GM13976 (cell line): ENCODE results near the gene BDNF.
A peak's percentile ranks its signal among the peaks of the same experiment; 100 is the strongest.
"Not testable (repeated sequence)": the region's sequence is repeated elsewhere in the genome, so short reads cannot be mapped to it uniquely, and the experiment has no call there.

Experiments used
- DNase-seq: peaks from one replicate; pipeline ENCODE4 v3.0.0; 2012; ENCODE audit warnings: low spot score
- in situ Hi-C: fragments of 300-500 bp; cut with MboI; formaldehyde crosslinking; loops from one replicate; pipeline ENCODE4 v1.12.0; 2022; ENCODE audit warnings: low sequenced_read_pairs, mixed read lengths, inconsistent platforms; ENCODE audit not compliant: unreplicated experiment
- TF ChIP-seq, protein P1 (sequence below): IDR thresholded peaks from 2 replicates; pipeline ENCODE4 v1.5.1; 2012; ENCODE audit warnings: borderline replicate concordance, mild to moderate bottlenecking; ENCODE audit not compliant: insufficient read depth; ENCODE audit errors: extremely low read depth, missing control alignments, control extremely low read depth

The BDNF gene

DNA sequence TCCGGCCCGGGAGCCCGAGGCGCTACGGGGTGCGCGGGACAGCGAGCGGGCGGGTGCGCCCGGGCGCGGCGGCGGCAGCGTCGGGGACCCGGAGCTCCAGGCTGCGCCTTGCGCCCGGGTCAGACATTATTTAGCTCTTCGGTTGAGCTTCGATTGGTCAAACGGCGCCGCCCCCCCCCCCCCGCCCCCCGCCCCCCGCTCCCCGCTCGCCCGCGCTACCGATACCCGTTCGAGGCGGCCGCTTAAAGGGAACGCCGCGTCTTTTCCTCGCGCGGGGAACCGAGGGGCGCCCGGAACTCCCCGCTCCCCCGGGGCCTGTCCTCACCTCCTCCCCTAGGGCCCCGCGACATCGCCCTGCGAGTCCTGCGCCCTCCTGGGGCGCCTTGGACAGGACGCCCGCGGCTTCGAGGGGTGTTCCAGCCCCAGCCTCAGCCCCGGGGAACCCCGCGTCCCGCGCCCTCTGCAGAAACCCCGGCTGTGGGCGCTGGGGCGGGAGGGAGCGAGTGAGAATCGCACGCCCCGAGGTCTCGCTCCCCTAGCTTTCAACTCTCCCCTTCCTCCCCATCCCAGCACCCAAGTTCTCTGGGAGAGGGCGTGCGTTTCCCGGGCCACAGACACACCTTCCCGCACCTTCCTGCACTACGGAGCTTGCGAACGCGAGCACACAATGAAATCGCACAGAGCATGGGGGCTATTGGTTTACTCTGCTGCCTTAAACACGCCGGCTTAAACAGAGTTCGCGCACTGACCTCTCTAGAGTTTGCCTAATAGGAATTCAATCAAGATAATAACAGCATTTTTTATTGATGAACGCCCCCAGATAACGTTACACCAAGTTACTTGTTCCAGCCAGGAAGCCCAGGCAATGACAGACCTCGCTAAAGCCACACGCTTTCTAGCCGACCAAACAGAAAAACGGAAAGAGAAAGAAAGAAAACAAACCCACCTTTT, at the start of gene BDNF:
BDNF (minus strand) TSS at position 105 of the 951 bp plus-strand sequence. CDS start 41,891 bp downstream, outside the sequence.
- DNase-seq: peak; percentile 41
- in situ Hi-C loops: loop anchor here (10.0 to 25.0 kb wide), 3 partner anchors 412 to 994 kb away; partner anchors contain the start of genes KIF18A and METTL15
- TF ChIP-seq, protein P1, sequence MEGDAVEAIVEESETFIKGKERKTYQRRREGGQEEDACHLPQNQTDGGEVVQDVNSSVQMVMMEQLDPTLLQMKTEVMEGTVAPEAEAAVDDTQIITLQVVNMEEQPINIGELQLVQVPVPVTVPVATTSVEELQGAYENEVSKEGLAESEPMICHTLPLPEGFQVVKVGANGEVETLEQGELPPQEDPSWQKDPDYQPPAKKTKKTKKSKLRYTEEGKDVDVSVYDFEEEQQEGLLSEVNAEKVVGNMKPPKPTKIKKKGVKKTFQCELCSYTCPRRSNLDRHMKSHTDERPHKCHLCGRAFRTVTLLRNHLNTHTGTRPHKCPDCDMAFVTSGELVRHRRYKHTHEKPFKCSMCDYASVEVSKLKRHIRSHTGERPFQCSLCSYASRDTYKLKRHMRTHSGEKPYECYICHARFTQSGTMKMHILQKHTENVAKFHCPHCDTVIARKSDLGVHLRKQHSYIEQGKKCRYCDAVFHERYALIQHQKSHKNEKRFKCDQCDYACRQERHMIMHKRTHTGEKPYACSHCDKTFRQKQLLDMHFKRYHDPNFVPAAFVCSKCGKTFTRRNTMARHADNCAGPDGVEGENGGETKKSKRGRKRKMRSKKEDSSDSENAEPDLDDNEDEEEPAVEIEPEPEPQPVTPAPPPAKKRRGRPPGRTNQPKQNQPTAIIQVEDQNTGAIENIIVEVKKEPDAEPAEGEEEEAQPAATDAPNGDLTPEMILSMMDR: no peak

DNA sequence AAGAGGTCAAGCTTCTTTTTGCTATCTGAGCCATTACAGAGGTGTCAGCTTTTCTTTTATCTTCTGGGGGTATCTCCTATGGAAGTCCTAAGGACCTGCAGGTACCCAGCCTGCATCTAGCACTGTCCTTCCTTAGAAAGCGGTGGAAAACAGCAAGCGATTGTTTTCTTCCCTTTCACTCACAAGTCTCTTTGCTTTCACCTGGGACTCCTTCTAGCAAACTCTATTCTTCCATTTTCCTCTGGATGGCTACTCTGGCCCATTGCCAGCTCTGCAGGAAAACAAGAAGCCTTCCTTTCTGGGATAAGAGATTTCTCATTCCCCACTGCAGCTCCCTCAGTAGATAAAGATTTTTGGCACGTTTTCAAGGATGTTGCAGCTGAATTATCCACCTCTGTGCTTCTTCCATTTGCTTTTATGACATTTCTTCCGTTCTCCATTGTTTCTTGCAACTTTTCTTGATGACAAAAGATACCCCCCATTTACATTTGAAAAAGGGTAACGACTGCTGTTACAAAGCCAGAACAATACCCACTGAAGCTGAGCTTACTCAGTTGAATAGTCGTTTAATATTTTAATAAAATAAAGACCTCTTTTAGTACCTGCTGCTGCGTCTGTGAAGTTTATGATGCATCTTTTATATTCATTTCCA, 40.2 kb upstream of the BDNF start:
- no peak for DNase-seq
- in situ Hi-C loops: no loop called here
- TF ChIP-seq, protein P1: no peak

DNA sequence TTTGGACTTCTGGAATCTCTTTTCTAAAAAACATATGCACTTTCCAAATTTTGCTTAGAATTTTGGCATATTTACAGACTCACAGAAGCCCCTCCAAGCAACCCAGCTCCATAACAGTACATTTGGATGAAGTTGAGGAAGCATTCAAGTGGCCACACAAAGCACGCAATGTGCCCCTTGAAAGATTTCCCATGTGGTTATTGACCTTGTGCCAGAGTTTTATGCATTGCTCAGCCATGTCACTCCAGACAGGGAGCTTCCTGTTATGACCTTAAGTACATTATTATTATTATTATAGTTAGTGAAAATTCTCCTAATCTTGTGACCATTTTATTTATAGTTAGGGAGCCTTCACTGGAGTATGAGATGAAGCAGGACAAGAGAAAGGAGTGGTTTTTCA, 35.0 kb upstream of the BDNF start:
- in situ Hi-C loops: no loop called here
- TF ChIP-seq, protein P1: no peak
- no peak for DNase-seq

DNA sequence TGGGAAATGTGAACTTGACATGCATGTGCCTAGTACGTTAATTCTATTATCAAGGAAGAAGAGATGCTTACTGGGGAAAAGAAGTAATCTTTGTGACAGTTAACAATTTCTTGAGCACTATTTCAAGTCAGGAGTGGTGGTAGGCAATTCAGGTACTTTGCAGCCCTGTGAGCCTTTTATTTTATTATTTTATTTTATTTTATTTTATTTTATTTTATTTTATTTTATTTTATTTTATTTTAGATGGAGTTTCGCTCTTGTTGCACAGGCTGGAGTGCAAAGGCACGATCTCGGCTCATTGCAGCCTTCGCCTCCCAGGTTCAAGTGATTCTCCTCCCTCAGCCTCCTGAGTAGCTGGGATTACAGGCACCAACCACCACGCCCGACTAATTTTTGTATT, 31.5 kb upstream of the BDNF start:
- in situ Hi-C loops, DNase-seq: not testable (repeated sequence)

DNA sequence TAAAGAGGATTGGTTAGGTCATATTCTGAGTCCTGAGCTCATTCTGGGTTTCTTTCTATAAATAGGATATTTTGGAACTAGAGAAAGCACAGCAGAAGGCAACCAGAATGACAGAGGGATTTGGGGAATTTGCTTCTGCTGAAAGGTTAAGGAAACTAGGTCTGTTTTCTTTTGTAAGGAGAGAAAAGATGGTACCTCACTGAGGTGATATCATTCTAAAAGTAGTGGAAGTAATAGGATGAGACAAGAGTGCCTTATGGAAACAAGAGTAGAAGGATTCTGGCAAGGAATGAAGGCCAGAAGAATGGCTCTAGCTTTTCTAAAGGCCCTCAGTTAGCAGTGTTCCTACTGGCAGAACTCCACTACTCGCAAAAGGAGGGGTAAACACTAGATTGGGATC, 26.7 kb upstream of the BDNF start:
- TF ChIP-seq, protein P1: no peak
- DNase-seq: no peak
- in situ Hi-C loops: no loop called here

DNA sequence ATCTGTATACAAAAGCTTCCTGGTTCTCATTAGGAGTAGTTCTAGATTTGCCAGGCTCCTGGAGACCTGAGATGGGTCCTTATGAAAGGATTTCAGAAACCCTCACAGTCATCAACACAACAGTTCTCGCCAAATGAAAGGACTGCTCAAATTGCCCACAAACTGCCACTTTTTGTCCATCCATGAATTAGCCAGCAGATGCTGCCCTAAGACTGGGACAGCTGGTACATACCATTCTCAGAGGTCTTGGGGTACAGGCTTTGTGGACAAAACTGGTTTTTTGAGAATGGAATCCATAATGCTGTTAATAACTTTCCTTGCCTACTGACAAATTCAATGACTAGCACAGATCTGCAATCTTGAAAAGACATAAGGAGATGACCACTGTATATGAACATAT, 23.4 kb upstream of the BDNF start:
- in situ Hi-C loops: loop anchor here (25.0 kb wide), 2 partner anchors 389 to 814 kb away; partner anchors contain the start of genes KIF18A and METTL15
- TF ChIP-seq, protein P1: no peak
- DNase-seq: no peak
